Keratinocyte (primary cell): ENCODE results near the gene MRPL28. TPM values are rescaled to one million over a fixed set of nuclear protein-coding genes. Genes with fewer than 3 reads are reported as not detected.

Experiments used
- DNase-seq: peaks from one replicate; pipeline ENCODE4 v3.0.0-alpha.2; 2011; ENCODE audit warnings: low read depth, missing footprints, low spot score
- FAIRE-seq: peaks from 2 replicates; lab custom pipeline; 2011; peaks lifted over from hg19 to GRCh38; lab: Jason Lieb, UNC
- H2AFZ ChIP-seq: 2 replicates; pipeline ENCODE4 v1.6.0; 2012; ENCODE audit warnings: low read length, control low read depth, inconsistent platforms; ENCODE audit not compliant: control insufficient read depth
- H3K27ac ChIP-seq: 2 replicates; pipeline ENCODE4 v1.5.1; 2011; ENCODE audit warnings: low read length; ENCODE audit not compliant: control insufficient read depth, insufficient read depth
- H3K27me3 ChIP-seq: 3 replicates; pipeline ENCODE4 v1.6.0; 2011; ENCODE audit warnings: low read length; ENCODE audit not compliant: control insufficient read depth, insufficient read depth; ENCODE audit errors: extremely low read depth
- H3K36me3 ChIP-seq, 2 experiments: 2 replicates in 1 of 2; 3 replicates in 1 of 2; pipeline ENCODE4 v1.5.1; 2011; ENCODE audit warnings: low read length in 2 of 2, mild to moderate bottlenecking in 1 of 2; ENCODE audit not compliant: control insufficient read depth in 2 of 2, insufficient read depth in 2 of 2; ENCODE audit errors: extremely low read depth in 1 of 2
- H3K4me1 ChIP-seq: 3 replicates; pipeline ENCODE4 v1.5.1; 2011; ENCODE audit warnings: low read length; ENCODE audit not compliant: control insufficient read depth, insufficient read depth; ENCODE audit errors: extremely low read depth
- H3K4me2 ChIP-seq: 3 replicates; pipeline ENCODE4 v1.6.0; 2011; ENCODE audit warnings: low read depth, low read length; ENCODE audit not compliant: control insufficient read depth, insufficient read depth; ENCODE audit errors: extremely low read depth
- H3K4me3 ChIP-seq, 3 experiments: fragments of 200-600 bp in 1 of 3; sonication (generic) in 1 of 3; 2 replicates in 2 of 3; 3 replicates in 1 of 3; pipeline ENCODE4 v1.5.1; 2011 to 2016; ENCODE audit warnings: low read length in 3 of 3, mild to moderate bottlenecking in 3 of 3, control low read depth in 2 of 3, inconsistent platforms in 1 of 3, low read depth in 1 of 3, mixed read lengths in 1 of 3, mixed run types in 1 of 3, moderate library complexity in 1 of 3; ENCODE audit not compliant: control insufficient read depth in 2 of 3, insufficient read depth in 2 of 3; ENCODE audit errors: extremely low read depth in 1 of 3
- H3K79me2 ChIP-seq: 2 replicates; pipeline ENCODE4 v1.6.0; 2012; ENCODE audit warnings: low read length; ENCODE audit not compliant: control insufficient read depth, insufficient read depth
- H3K9ac ChIP-seq: 3 replicates; pipeline ENCODE4 v1.6.0; 2011; ENCODE audit warnings: low read length; ENCODE audit not compliant: control insufficient read depth, insufficient read depth; ENCODE audit errors: extremely low read depth
- H3K9me1 ChIP-seq: 3 replicates; pipeline ENCODE4 v1.6.0; 2011; ENCODE audit warnings: low read length; ENCODE audit not compliant: control insufficient read depth, insufficient read depth; ENCODE audit errors: extremely low read depth
- H3K9me3 ChIP-seq: 2 replicates; pipeline ENCODE4 v1.5.1; 2012; ENCODE audit warnings: low read depth, low read length; ENCODE audit not compliant: control insufficient read depth
- H4K20me1 ChIP-seq: 3 replicates; pipeline ENCODE4 v1.6.0; 2011; ENCODE audit warnings: low read length; ENCODE audit not compliant: control insufficient read depth, insufficient read depth; ENCODE audit errors: extremely low read depth
- CTCF ChIP-seq, 3 experiments: IDR thresholded peaks in 1 of 3; conservative IDR thresholded peaks in 1 of 3; optimal IDR thresholded peaks in 1 of 3; 2 replicates in 2 of 3; 3 replicates in 1 of 3; pipeline versions ENCODE3 to v1.5.1; 2011; ENCODE audit warnings: low read length in 3 of 3, mild to moderate bottlenecking in 3 of 3, moderate library complexity in 2 of 3, control low read depth in 1 of 3, inconsistent platforms in 1 of 3; ENCODE audit not compliant: insufficient read depth in 2 of 3; ENCODE audit errors: extremely low read depth in 1 of 3
- EZH2 ChIP-seq: IDR thresholded peaks from one replicate; pipeline ENCODE4 v1.6.1; 2012; ENCODE audit warnings: inconsistent platforms, mild to moderate bottlenecking, low read length, moderate library complexity
- dilution Hi-C: fragments of 300-500 bp; cut with MboI; formaldehyde crosslinking; loops from one replicate; pipeline ENCODE4 v1.7.0; 2020; ENCODE audit warnings: low sequenced_read_pairs; ENCODE audit not compliant: extremely low pct_ligation_motif_present
- polyA plus RNA-seq, 5 experiments: library from polyadenylated mRNA; depleted of rRNA in 3 of 5; stranded (reverse) in 3 of 5; stranded (forward) in 1 of 5; unstranded in 1 of 5; fragments of >200 nt; gene quantifications; 1 replicate in 1 of 5; 2 replicates in 3 of 5; 3 replicates in 1 of 5; pipeline versions ENCODE4 v1.2.1 to v1.2.3, GENCODE V29; 2011 to 2012; ENCODE audit warnings: missing spikeins in 2 of 5, low read depth in 1 of 5, low replicate concordance in 1 of 5

The MRPL28 gene
- polyA plus RNA-seq, 1 donor (not counting 4 experiments of a cell fraction or from before 2014, with no cell fraction given) = 115 TPM

- DNase-seq (no peak), FAIRE-seq (no peak)
- H3K4me2 ChIP-seq = peak overlapping the region; percentile 67
- no peaks in the 10 kb centered on the region for H3K27me3 ChIP-seq
- H2AFZ ChIP-seq = peak overlapping the region; percentile 63
- peak overlapping the region; percentile 54 for H3K9ac ChIP-seq
- H3K27ac ChIP-seq = no peak overlapping the region
- peaks cover 2 to 7% of the 10 kb centered on the region in 2 experiments for H3K36me3 ChIP-seq
- no peaks in the 10 kb centered on the region for H3K9me1 ChIP-seq
- no peaks in the 10 kb centered on the region for H3K79me2 ChIP-seq
- peak overlapping the region; percentile 46 to 53 (median 50) for H3K4me3 ChIP-seq
- TF ChIP-seq EZH2 (no peak), CTCF (optimal IDR thresholded peaks at IDR 0.05 in 1 of 3, IDR thresholded peaks at IDR 0.05 in 1 of 3, conservative IDR thresholded peaks at IDR 0.05 in 1 of 3; ENCODE audit: extremely low read depth in 1 of 3, insufficient read depth in 2 of 3, low read length in 3 of 3) (no peak)
- peaks cover 5% of the 10 kb centered on the region for H3K9me3 ChIP-seq
- dilution Hi-C loops = no loop called here
- H4K20me1 ChIP-seq = no peaks in the 10 kb centered on the region
- peaks cover 7% of the 10 kb centered on the region for H3K4me1 ChIP-seq
Observed at GRCh38 chr16:396605-397004, 26.3 kb upstream of the MRPL28 start.

- dilution Hi-C loops = no loop called here
- Histone ChIP-seq H3K9ac (no peak overlapping the region), H2AFZ (no peak overlapping the region), H3K27me3 (no peaks in the 10 kb centered on the region), H3K4me1 (peaks cover 7% of the 10 kb centered on the region), H3K36me3 (peaks cover 2 to 7% of the 10 kb centered on the region in 2 experiments), H3K4me2 (no peak overlapping the region), H3K27ac (no peak overlapping the region), H3K79me2 (no peaks in the 10 kb centered on the region), H3K9me3 (peaks cover 5% of the 10 kb centered on the region), H3K9me1 (no peaks in the 10 kb centered on the region), H4K20me1 (no peaks in the 10 kb centered on the region), H3K4me3 (no peak overlapping the region)
- TF ChIP-seq EZH2 (no peak), CTCF (optimal IDR thresholded peaks at IDR 0.05 in 1 of 3, IDR thresholded peaks at IDR 0.05 in 1 of 3, conservative IDR thresholded peaks at IDR 0.05 in 1 of 3; ENCODE audit: extremely low read depth in 1 of 3, insufficient read depth in 2 of 3, low read length in 3 of 3) (no peak)
- DNase-seq (no peak), FAIRE-seq (no peak)
Observed at GRCh38 chr16:396199-396598, 25.9 kb upstream of the MRPL28 start.
